SIG-M5 (cell line): ENCODE measurements around the gene MYO3A.
"Not testable (repeated sequence)": the region's sequence is repeated elsewhere in the genome, so short reads cannot be mapped to it uniquely, and the experiment has no call there.

Experiments
- DNase-seq: peaks from one replicate; lab custom pipeline; 2025; lab: John Stamatoyannopoulos, UW

MYO3A gene

GRCh38 chr10:25974897-25975459 lies 40.9 kb downstream of the MYO3A start:
- DNase-seq = no peak

- DNase-seq = no peak
These were observed 44.7 kb downstream of the MYO3A start for GRCh38 chr10:25978771-25979170.

GRCh38 chr10:25982107-25982506 lies 48.1 kb downstream of the MYO3A start:
- DNase-seq = no peak

- DNase-seq = no peak
These were observed 54.6 kb downstream of the MYO3A start for GRCh38 chr10:25988583-25988982.

GRCh38 chr10:25989951-25990350 lies 55.9 kb downstream of the MYO3A start:
- DNase-seq = no peak

GRCh38 chr10:25999295-25999981 lies 65.4 kb downstream of the MYO3A start:
- DNase-seq = no peak

- DNase-seq = no peak
These were observed 66.9 kb downstream of the MYO3A start for GRCh38 chr10:26000971-26001370.

- DNase-seq = not testable (repeated sequence)
These were observed 68.4 kb downstream of the MYO3A start for GRCh38 chr10:26002466-26002865.

GRCh38 chr10:26015092-26015491 lies 81.1 kb downstream of the MYO3A start:
- no peak for DNase-seq

- no peak for DNase-seq
These were observed 88.8 kb downstream of the MYO3A start for GRCh38 chr10:26022831-26023230.

GRCh38 chr10:26024303-26024702 lies 90.3 kb downstream of the MYO3A start:
- DNase-seq = no peak

- no peak for DNase-seq
These were observed 91.5 kb downstream of the MYO3A start for GRCh38 chr10:26025523-26025922.

GRCh38 chr10:26029858-26030257 lies 95.8 kb downstream of the MYO3A start:
- no peak for DNase-seq

- DNase-seq = no peak
These were observed 97.3 kb downstream of the MYO3A start for GRCh38 chr10:26031300-26031699.

- no peak for DNase-seq
These were observed 109.4 kb downstream of the MYO3A start for GRCh38 chr10:26043469-26043868.

- no peak for DNase-seq
These were observed 110.2 kb downstream of the MYO3A start for GRCh38 chr10:26044141-26044749.

- no peak for DNase-seq
These were observed 112.2 kb downstream of the MYO3A start for GRCh38 chr10:26046073-26046700.

- no peak for DNase-seq
These were observed 114.7 kb downstream of the MYO3A start for GRCh38 chr10:26048756-26049155.

- DNase-seq = no peak
These were observed 118.3 kb downstream of the MYO3A start for GRCh38 chr10:26052326-26052725.

GRCh38 chr10:26057466-26057865 lies 123.4 kb downstream of the MYO3A start:
- no peak for DNase-seq

- no peak for DNase-seq
These were observed 130.1 kb downstream of the MYO3A start for GRCh38 chr10:26064106-26064505.

- no peak for DNase-seq
These were observed 133.7 kb downstream of the MYO3A start for GRCh38 chr10:26067680-26068079.

GRCh38 chr10:26080971-26081370 lies 146.9 kb downstream of the MYO3A start:
- DNase-seq = not testable (repeated sequence)
